ENCODE results near the gene TMEM184B. TPM values are rescaled to one million over a fixed set of nuclear protein-coding genes. Genes with fewer than 3 reads are reported as not detected.

The TMEM184B gene
- total RNA-seq, 4 donors from 2014 or later = 27.9 to 67.4 (median 40.7) TPM

- TF ChIP-seq POLR2A (IDR thresholded peaks at IDR 0.05) = no peak
- TF ChIP-seq CTCF (IDR thresholded peaks at IDR 0.05) = no peak
- intact Hi-C loops (cut with DNase I; ENCODE audit: low total_unique reads) = no loop called here
- 60 to 63% methylated on average over 19 to 20 of the region's 20 CpGs for WGBS, 2 donors
- DNase-seq (ENCODE audit: low spot score in 2 of 2) = no peak
- H3K4me3 ChIP-seq (ENCODE audit: low read depth, poor library complexity, severe bottlenecking) = no peak overlapping the region
Observed at GRCh38 chr22:38262051-38262795, 10.6 kb downstream of the TMEM184B start.

- no peak overlapping the region for H3K4me3 ChIP-seq (ENCODE audit: low read depth, poor library complexity, severe bottlenecking)
- DNase-seq (ENCODE audit: low spot score in 2 of 2) = no peak
- intact Hi-C loops (cut with DNase I; ENCODE audit: low total_unique reads) = no loop called here
- 52 to 66% methylated on average over 15 of the region's 15 CpGs for WGBS, 2 donors
- TF ChIP-seq CTCF (IDR thresholded peaks at IDR 0.05) = no peak
- TF ChIP-seq POLR2A (IDR thresholded peaks at IDR 0.05) = no peak
Observed at GRCh38 chr22:38260761-38261681, 11.8 kb downstream of the TMEM184B start.

GRCh38 chr22:38259370-38259769 lies 13.4 kb downstream of the TMEM184B start:
- no peak overlapping the region for H3K4me3 ChIP-seq (ENCODE audit: low read depth, poor library complexity, severe bottlenecking)
- 67 to 83% methylated on average over 8 of the region's 8 CpGs for WGBS, 2 donors
- no peak for DNase-seq (ENCODE audit: low spot score in 2 of 2)
- intact Hi-C loops (cut with DNase I; ENCODE audit: low total_unique reads) = no loop called here
- TF ChIP-seq CTCF (IDR thresholded peaks at IDR 0.05) = no peak
- TF ChIP-seq POLR2A (IDR thresholded peaks at IDR 0.05) = no peak

DNA sequence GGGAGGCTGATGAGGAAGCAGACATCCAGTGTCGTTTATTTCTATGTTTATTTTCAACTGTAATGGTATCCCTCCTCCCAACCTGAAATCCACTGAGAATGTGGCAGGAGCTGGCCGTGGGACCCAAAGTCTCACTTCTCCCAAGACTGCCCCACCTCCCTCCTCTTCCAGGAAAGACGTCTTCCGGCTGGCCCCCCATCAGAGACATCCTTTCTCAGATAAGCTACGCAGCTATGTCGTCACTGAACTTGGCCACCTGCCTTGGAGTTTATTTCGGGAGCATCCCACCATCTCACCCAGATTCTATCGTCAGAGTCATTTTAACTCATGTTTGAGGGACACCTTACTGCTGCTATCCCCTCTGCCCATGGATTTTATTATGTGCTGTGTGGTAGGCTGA lies 13.9 kb downstream of the TMEM184B start:
- no peak for DNase-seq (ENCODE audit: low spot score in 2 of 2)
- H3K4me3 ChIP-seq (ENCODE audit: low read depth, poor library complexity, severe bottlenecking) = no peak overlapping the region
- WGBS, 2 donors = 58 to 74% methylated on average over 8 of the region's 8 CpGs
- intact Hi-C loops (cut with DNase I; ENCODE audit: low total_unique reads) = no loop called here
- TF ChIP-seq POLR2A (IDR thresholded peaks at IDR 0.05) = no peak
- TF ChIP-seq CTCF (IDR thresholded peaks at IDR 0.05) = no peak

DNA sequence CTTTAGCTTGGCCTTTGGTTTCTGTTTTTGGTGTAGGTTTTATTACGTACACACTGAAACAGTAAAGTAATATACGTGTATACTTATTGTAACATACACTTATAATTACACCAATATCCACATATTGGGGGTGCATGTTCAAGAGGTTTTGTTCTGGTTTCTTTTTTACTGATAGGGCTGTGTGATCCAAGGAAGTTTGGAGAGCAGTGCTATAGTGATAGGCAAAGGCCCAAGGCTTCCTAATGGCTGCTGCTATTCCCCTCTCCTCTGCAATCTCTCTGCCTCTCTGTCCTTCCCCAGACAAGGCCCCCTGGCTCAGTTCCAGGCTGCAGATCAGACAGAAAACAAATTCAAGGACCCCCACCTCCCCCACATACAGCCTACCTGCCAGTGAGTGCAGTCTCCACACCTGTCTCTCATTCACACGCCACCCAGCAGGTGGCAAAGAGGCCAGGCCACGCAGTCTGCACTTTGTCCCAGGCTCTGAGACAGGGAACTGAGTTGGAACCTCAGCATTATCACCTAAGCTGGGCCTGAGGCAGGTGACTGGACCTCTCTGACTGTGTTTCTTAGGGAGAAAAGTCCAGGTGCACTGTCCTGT lies 15.1 kb downstream of the TMEM184B start:
- H3K4me3 ChIP-seq (ENCODE audit: low read depth, poor library complexity, severe bottlenecking) = no peak overlapping the region
- no peak for DNase-seq (ENCODE audit: low spot score in 2 of 2)
- TF ChIP-seq CTCF (IDR thresholded peaks at IDR 0.05) (no peak), POLR2A (IDR thresholded peaks at IDR 0.05) (no peak)
- 63 to 82% methylated on average over 4 of the region's 4 CpGs for WGBS, 2 donors
- intact Hi-C loops (cut with DNase I; ENCODE audit: low total_unique reads) = no loop called here
